H1 (cell line): ENCODE results near the gene YWHAQ. TPM values are rescaled to one million over a fixed set of nuclear protein-coding genes. Genes with fewer than 3 reads are reported as not detected.

Experiments used
- CTCF ChIA-PET: fragments of 300-600 bp; sonication (Branson Sonifier 250); formaldehyde crosslinking; loops from one replicate; lab custom pipeline; 2021; ENCODE audit not compliant: partially characterized antibody; lab: Charles Lee
- POLR2A ChIA-PET: fragments of 300-600 bp; sonication (Branson Sonifier 250); formaldehyde crosslinking; loops from one replicate; lab custom pipeline; 2021; ENCODE audit warnings: inconsistent platforms; ENCODE audit not compliant: partially characterized antibody; lab: Charles Lee
- DNase-seq, 2 experiments: peaks; one replicate each; pipeline versions ENCODE4 v3.0.0 to v3.0.0-alpha.2; 2010 to 2022; ENCODE audit warnings: low spot score in 2 of 2, low read depth in 1 of 2, mixed read lengths in 1 of 2
- FAIRE-seq: peaks from 2 replicates; lab custom pipeline; 2011; peaks lifted over from hg19 to GRCh38; lab: Jason Lieb, UNC
- H2AFZ ChIP-seq: 2 replicates; pipeline ENCODE4 v1.8.1; 2012; ENCODE audit warnings: low read length, inconsistent platforms
- H2AK5ac ChIP-seq: 2 replicates; pipeline ENCODE4 v1.6.1; 2013; ENCODE audit warnings: low read depth, low read length
- H2BK120ac ChIP-seq: replicated peaks from 2 replicates; pipeline ENCODE3; 2013; ENCODE audit warnings: low read depth, low read length, inconsistent platforms
- H2BK12ac ChIP-seq: 2 replicates; pipeline ENCODE4 v1.6.1; 2013; ENCODE audit warnings: low read depth, low read length
- H2BK15ac ChIP-seq: 2 replicates; pipeline ENCODE4 v1.6.1; 2013; ENCODE audit warnings: low read length
- H2BK20ac ChIP-seq: 2 replicates; pipeline ENCODE4 v1.6.1; 2013; ENCODE audit warnings: low read length
- H2BK5ac ChIP-seq: 2 replicates; pipeline ENCODE4 v1.6.1; 2013; ENCODE audit warnings: low read depth, low read length
- H3K14ac ChIP-seq: 2 replicates; pipeline ENCODE4 v1.6.1; 2013; ENCODE audit warnings: inconsistent platforms; ENCODE audit not compliant: insufficient read length
- H3K18ac ChIP-seq: 2 replicates; pipeline ENCODE4 v1.6.1; 2013; ENCODE audit warnings: low read length; ENCODE audit errors: extremely low read depth
- H3K23ac ChIP-seq: 2 replicates; pipeline ENCODE4 v1.6.1; 2013; ENCODE audit warnings: inconsistent platforms; ENCODE audit not compliant: insufficient read length
- H3K23me2 ChIP-seq: 2 replicates; pipeline ENCODE4 v1.6.1; 2013; ENCODE audit warnings: low read depth, low read length
- H3K27ac ChIP-seq: 2 replicates; pipeline ENCODE4 v1.6.1; 2011; ENCODE audit warnings: low read depth, low read length, inconsistent platforms
- H3K27me3 ChIP-seq, 4 experiments: replicated peaks in 1 of 4; 1 replicate in 1 of 4; 2 replicates in 3 of 4; pipeline versions ENCODE4 v1.6.1 to v1.8.1; 2011 to 2013; ENCODE audit warnings: low read length in 3 of 4, mild to moderate bottlenecking in 3 of 4, inconsistent platforms in 2 of 4, mixed read lengths in 2 of 4, moderate library complexity in 1 of 4; ENCODE audit not compliant: control insufficient read depth in 3 of 4, insufficient read depth in 3 of 4; ENCODE audit errors: extremely low read depth in 1 of 4
- H3K36me3 ChIP-seq, 4 experiments: 2 replicates each; pipeline versions ENCODE4 v1.6.1 to v1.8.1; 2011 to 2013; ENCODE audit warnings: mild to moderate bottlenecking in 4 of 4, low read length in 3 of 4, moderate library complexity in 2 of 4, control low read depth in 1 of 4, inconsistent platforms in 1 of 4; ENCODE audit not compliant: insufficient read depth in 4 of 4, control insufficient read depth in 2 of 4
- H3K4ac ChIP-seq: replicated peaks from 2 replicates; pipeline ENCODE3; 2013; ENCODE audit warnings: low read length, low read depth, mixed read lengths, inconsistent platforms; ENCODE audit not compliant: insufficient read length
- H3K4me1 ChIP-seq, 4 experiments: replicated peaks in 1 of 4; 1 replicate in 1 of 4; 2 replicates in 3 of 4; pipeline versions ENCODE4 v1.6.1 to v1.8.1; 2011 to 2013; ENCODE audit warnings: low read length in 3 of 4, inconsistent platforms in 2 of 4, mixed read lengths in 1 of 4; ENCODE audit not compliant: insufficient read depth in 4 of 4, control insufficient read depth in 3 of 4
- H3K4me2 ChIP-seq, 2 experiments: 2 replicates each; pipeline versions ENCODE4 v1.6.1 to v1.8.1; 2011 to 2013; ENCODE audit warnings: low read depth in 2 of 2, low read length in 2 of 2, control low read depth in 1 of 2, inconsistent platforms in 1 of 2, mild to moderate bottlenecking in 1 of 2; ENCODE audit not compliant: insufficient read depth in 1 of 2
- H3K4me3 ChIP-seq, 4 experiments: fragments of 200-600, 300-600 bp in 1 of 4; sonication (generic), shearing (Covaris generic), sonication (Bioruptor Twin) in 1 of 4; 2 replicates each; pipeline versions ENCODE4 v1.5.1 to v1.8.1; 2011 to 2016; ENCODE audit warnings: low read length in 4 of 4, low read depth in 3 of 4, control low read depth in 2 of 4, inconsistent platforms in 2 of 4, mild to moderate bottlenecking in 2 of 4, mixed read lengths in 1 of 4, moderate library complexity in 1 of 4; ENCODE audit not compliant: insufficient read depth in 2 of 4; ENCODE audit errors: extremely low read depth in 1 of 4
- H3K56ac ChIP-seq: replicated peaks from 2 replicates; pipeline ENCODE3; 2013; ENCODE audit warnings: low read depth, mild to moderate bottlenecking, mixed read lengths, low read length, inconsistent platforms; ENCODE audit not compliant: insufficient read length
- H3K79me1 ChIP-seq: 2 replicates; pipeline ENCODE4 v1.6.1; 2013; ENCODE audit warnings: low read depth, low read length, control low read depth
- H3K79me2 ChIP-seq, 2 experiments: 2 replicates each; pipeline versions ENCODE4 v1.6.1 to v1.8.1; 2012 to 2013; ENCODE audit warnings: low read length in 2 of 2, mild to moderate bottlenecking in 2 of 2, inconsistent platforms in 1 of 2; ENCODE audit not compliant: insufficient read depth in 2 of 2, control insufficient read depth in 1 of 2
- H3K9ac ChIP-seq, 4 experiments: replicated peaks in 1 of 4; 1 replicate in 1 of 4; 2 replicates in 3 of 4; pipeline versions ENCODE4 v1.6.1 to v1.8.1; 2011 to 2013; ENCODE audit warnings: low read depth in 3 of 4, low read length in 3 of 4, control low read depth in 2 of 4, mild to moderate bottlenecking in 2 of 4, moderate library complexity in 2 of 4, inconsistent platforms in 1 of 4; ENCODE audit errors: extremely low read depth in 1 of 4
- H3K9me3 ChIP-seq, 2 experiments: 2 replicates each; pipeline versions ENCODE4 v1.6.1 to v1.8.1; 2012 to 2013; ENCODE audit warnings: mild to moderate bottlenecking in 2 of 2, moderate library complexity in 2 of 2, control low read depth in 1 of 2, inconsistent platforms in 1 of 2, low read depth in 1 of 2, low read length in 1 of 2, mixed read lengths in 1 of 2; ENCODE audit not compliant: insufficient read depth in 2 of 2
- H4K20me1 ChIP-seq, 2 experiments: replicated peaks in 1 of 2; 2 replicates each; pipeline versions ENCODE3 to v1.8.1; 2011 to 2013; ENCODE audit warnings: inconsistent platforms in 2 of 2, low read length in 2 of 2, mild to moderate bottlenecking in 1 of 2; ENCODE audit not compliant: insufficient read depth in 2 of 2, control insufficient read depth in 1 of 2
- H4K5ac ChIP-seq: 2 replicates; pipeline ENCODE4 v1.6.1; 2013; ENCODE audit warnings: low read length, low read depth, mixed read lengths, inconsistent platforms; ENCODE audit not compliant: insufficient read length
- H4K8ac ChIP-seq: 2 replicates; pipeline ENCODE4 v1.8.0; 2013; ENCODE audit warnings: mild to moderate bottlenecking, moderate library complexity, low read length, inconsistent platforms; ENCODE audit not compliant: insufficient read depth; ENCODE audit errors: extremely low read depth
- H4K91ac ChIP-seq: replicated peaks from 2 replicates; pipeline ENCODE3; 2013; ENCODE audit warnings: low read length, mixed read lengths, inconsistent platforms; ENCODE audit not compliant: insufficient read length
- TEAD4 ChIP-seq: IDR thresholded peaks from 2 replicates; pipeline ENCODE4 v1.6.1; 2012; ENCODE audit warnings: low read depth, low read length, inconsistent platforms, mixed read lengths
- WGBS, 2 experiments: shearing (Covaris generic) in 1 of 2; methylation state at CpG; one replicate each; pipeline versions ENCODE4 v1.1.6 to v1.1.7; 2013 to 2015; ENCODE audit warnings: low lambda C conversion rate in 2 of 2, mixed read lengths in 2 of 2, inconsistent platforms in 1 of 2, low coverage in 1 of 2, missing lambda C conversion rate in 1 of 2; ENCODE audit not compliant: insufficient replicate concordance in 2 of 2, insufficient coverage in 1 of 2, insufficient read length in 1 of 2; ENCODE audit errors: extremely low coverage in 1 of 2, missing lambda C conversion rate in 1 of 2; 5-methylcytosine and 5-hydroxymethylcytosine counted together
- polyA plus RNA-seq, 7 experiments: library from polyadenylated mRNA; depleted of rRNA in 3 of 7; stranded (reverse) in 5 of 7; unstranded in 2 of 7; fragments of >200 nt in 5 of 7; fragments of 200-250 nt in 2 of 7; gene quantifications; 1 replicate in 5 of 7; 2 replicates in 1 of 7; 4 replicates in 1 of 7; pipeline versions ENCODE4 v1.2.1 to v1.2.3, GENCODE V29; 2011 to 2013; ENCODE audit warnings: missing spikeins in 2 of 7, mixed read lengths in 2 of 7
- total RNA-seq: library from RNA; stranded (reverse); fragmentation: NEBNext Ultra II Directional; extraction: Animal tissue kit (Norgen Biotek cat#: 25700); gene quantifications from 2 replicates; pipeline ENCODE4 v1.2.1, GENCODE V29; 2021

The YWHAQ gene
- total and polyA plus RNA-seq, 2 of the 8 experiments (the other 6 are each of a cell fraction or from before 2014, with no cell fraction given) = 244 to 480 TPM

DNA sequence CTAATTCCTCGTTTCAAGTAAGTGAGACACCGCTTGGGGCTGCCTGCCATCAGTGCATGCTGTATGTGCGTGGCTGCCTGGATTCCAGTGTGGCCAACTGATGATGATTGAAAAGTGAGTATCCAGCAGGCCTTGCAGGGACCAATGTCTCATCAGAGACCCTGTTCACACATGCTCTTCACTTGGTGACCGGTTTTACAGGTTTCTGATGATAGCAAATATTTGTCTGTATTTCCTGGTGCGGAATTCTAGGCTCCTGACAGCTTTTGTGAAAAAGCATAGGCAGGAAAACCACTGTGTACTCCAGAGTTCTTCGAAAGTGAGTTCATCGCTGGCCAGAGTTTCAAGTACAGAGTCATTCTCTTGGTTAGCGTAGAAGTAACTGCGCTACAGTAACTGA, 13.8 kb upstream of the YWHAQ start:
- Histone ChIP-seq H2BK5ac (no peak overlapping the region), H3K18ac (no peak overlapping the region), H4K8ac (no peak overlapping the region), H3K56ac (no peak overlapping the region), H2BK120ac (no peak overlapping the region), H3K4me3 (no peak overlapping the region), H3K4ac (no peak overlapping the region), H2BK20ac (no peak overlapping the region), H2BK12ac (no peak overlapping the region), H3K23me2 (no peaks in the 10 kb centered on the region), H3K4me2 (no peak overlapping the region), H3K27me3 (no peaks in the 10 kb centered on the region), H3K9me3 (no peaks in the 10 kb centered on the region), H3K9ac (no peak overlapping the region), H3K4me1 (peaks cover 0 to 10% (median 1%) of the 10 kb centered on the region in 4 experiments; a peak in 5 of 7 replicates), H4K5ac (no peak overlapping the region), H3K23ac (no peak overlapping the region), H3K14ac (no peak overlapping the region), H2AFZ (no peak overlapping the region), H4K91ac (no peak overlapping the region), H4K20me1 (no peaks in the 10 kb centered on the region), H2BK15ac (no peak overlapping the region), H3K79me1 (no peaks in the 10 kb centered on the region), H3K79me2 (no peaks in the 10 kb centered on the region), H2AK5ac (no peak overlapping the region), H3K36me3 (no peaks in the 10 kb centered on the region), H3K27ac (no peak overlapping the region)
- POLR2A ChIA-PET = no interaction called here
- DNase-seq (no peak), FAIRE-seq (no peak)
- CTCF ChIA-PET = interaction anchor here (0.6 to 1.1 kb wide), 2 partner anchors 11 to 46 kb away, joined by 3 read pairs; no protein-coding TSS in a partner anchor
- WGBS, 2 experiments = 90% methylated on average over 9 of the region's 9 CpGs; no CpG with 5 or more reads in 1 of the 2 experiments
- no peak for TF ChIP-seq TEAD4
